HuH-7 (cell line): ENCODE data around the gene DCAF12L1.

Experiments
- DNase-seq: peaks from one replicate; pipeline ENCODE4 v3.0.0; 2011; ENCODE audit warnings: low spot score

DCAF12L1 gene

GRCh38 chrX:126552313-126553022, at the start of gene DCAF12L1:
TSS of gene DCAF12L1 (minus strand) at chrX:126552814. CDS start at chrX:126552608, 206 bp downstream.
- DNase-seq = no peak

- DNase-seq = no peak
Measured at GRCh38 chrX:126580877-126581276, 28.3 kb upstream of the DCAF12L1 start.

GRCh38 chrX:126575911-126576310, 23.3 kb upstream of the DCAF12L1 start:
- DNase-seq = no peak

- DNase-seq = no peak
Measured at GRCh38 chrX:126557151-126557550, 4.5 kb upstream of the DCAF12L1 start.

- DNase-seq = no peak
Measured at GRCh38 chrX:126551725-126552312, 795 bp downstream of the DCAF12L1 start.

- DNase-seq = no peak
Measured at GRCh38 chrX:126551306-126551705, 1.3 kb downstream of the DCAF12L1 start.

- DNase-seq = no peak
Measured at GRCh38 chrX:126550816-126551215, 1.8 kb downstream of the DCAF12L1 start.

- DNase-seq = no peak
Measured at GRCh38 chrX:126509923-126510322, 42.7 kb downstream of the DCAF12L1 start.
